Uterus (tissue), 2 donors: ENCODE measurements around the gene EIF4ENIF1.

Source experiments
- POLR2A ChIP-seq, 2 donors: fragments of 450-650 bp; IDR thresholded peaks; one replicate each; pipeline ENCODE4 v1.6.1; 2016; ENCODE audit warnings: antibody characterized with exemption in 2 of 2, mild to moderate bottlenecking in 1 of 2, moderate library complexity in 1 of 2
- TF ChIP-seq, protein P1 (sequence below), 4 experiments: fragments of 200-600 bp in 2 of 4; fragments of 450-650 bp in 2 of 4; sonication (generic) in 2 of 4; IDR thresholded peaks; one replicate each; pipeline ENCODE4 v1.5.1; 2016 to 2019; ENCODE audit warnings: antibody characterized with exemption in 4 of 4, mild to moderate bottlenecking in 2 of 4, moderate library complexity in 1 of 4

DNA sequence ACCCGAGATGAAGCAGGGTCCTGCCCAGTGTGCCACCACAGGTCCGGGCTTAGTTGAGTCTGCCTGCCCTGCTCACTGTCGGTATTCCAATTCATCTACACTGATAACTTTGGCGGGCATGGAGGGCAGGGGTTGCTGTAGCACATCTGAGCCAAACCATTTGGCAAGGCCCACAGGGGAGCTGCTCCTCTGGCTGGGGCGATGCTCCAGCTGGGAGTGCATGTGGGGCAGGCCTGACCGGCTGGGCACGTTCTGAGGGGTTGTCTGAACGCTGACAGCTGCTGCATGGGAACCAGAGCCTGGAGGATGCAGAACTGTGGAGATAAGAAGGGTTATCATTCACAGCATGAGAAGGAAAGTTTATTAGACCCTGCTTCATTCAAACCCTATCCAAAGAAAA is 49.8 kb downstream of the EIF4ENIF1 start:
- TF ChIP-seq, protein P1, sequence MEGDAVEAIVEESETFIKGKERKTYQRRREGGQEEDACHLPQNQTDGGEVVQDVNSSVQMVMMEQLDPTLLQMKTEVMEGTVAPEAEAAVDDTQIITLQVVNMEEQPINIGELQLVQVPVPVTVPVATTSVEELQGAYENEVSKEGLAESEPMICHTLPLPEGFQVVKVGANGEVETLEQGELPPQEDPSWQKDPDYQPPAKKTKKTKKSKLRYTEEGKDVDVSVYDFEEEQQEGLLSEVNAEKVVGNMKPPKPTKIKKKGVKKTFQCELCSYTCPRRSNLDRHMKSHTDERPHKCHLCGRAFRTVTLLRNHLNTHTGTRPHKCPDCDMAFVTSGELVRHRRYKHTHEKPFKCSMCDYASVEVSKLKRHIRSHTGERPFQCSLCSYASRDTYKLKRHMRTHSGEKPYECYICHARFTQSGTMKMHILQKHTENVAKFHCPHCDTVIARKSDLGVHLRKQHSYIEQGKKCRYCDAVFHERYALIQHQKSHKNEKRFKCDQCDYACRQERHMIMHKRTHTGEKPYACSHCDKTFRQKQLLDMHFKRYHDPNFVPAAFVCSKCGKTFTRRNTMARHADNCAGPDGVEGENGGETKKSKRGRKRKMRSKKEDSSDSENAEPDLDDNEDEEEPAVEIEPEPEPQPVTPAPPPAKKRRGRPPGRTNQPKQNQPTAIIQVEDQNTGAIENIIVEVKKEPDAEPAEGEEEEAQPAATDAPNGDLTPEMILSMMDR (IDR thresholded peaks at IDR 0.05) = no peak
- TF ChIP-seq POLR2A (IDR thresholded peaks at IDR 0.05) = no peak
